Upper lobe of right lung (tissue), 1 donor: ENCODE measurements around the gene ADCY1. TPM values are rescaled to one million over a fixed set of nuclear protein-coding genes. Genes with fewer than 3 reads are reported as not detected.

Source experiments
- ATAC-seq: fragments of 200-7000 bp; cut with Tn5 transposase; one replicate; pipeline ENCODE4 v1.9.1; 2020; ENCODE audit warnings: mild to moderate bottlenecking, moderate library complexity
- DNase-seq: peaks from one replicate; pipeline ENCODE4 v3.0.0-alpha.2; 2020
- H3K27ac ChIP-seq: fragments of 200-600 bp; one replicate; pipeline ENCODE4 v1.8.0; 2022
- H3K27me3 ChIP-seq: fragments of 200-600 bp; one replicate; pipeline ENCODE4 v1.8.0; 2022; ENCODE audit warnings: mild to moderate bottlenecking
- H3K36me3 ChIP-seq: fragments of 200-600 bp; one replicate; pipeline ENCODE4 v1.8.0; 2022
- H3K4me1 ChIP-seq: fragments of 200-600 bp; one replicate; pipeline ENCODE4 v1.8.0; 2022
- H3K4me3 ChIP-seq: fragments of 200-600 bp; one replicate; pipeline ENCODE4 v1.8.0; 2022; ENCODE audit warnings: mild to moderate bottlenecking
- H3K9me3 ChIP-seq: fragments of 200-600 bp; one replicate; pipeline ENCODE4 v1.8.0; 2022
- CTCF ChIP-seq: fragments of 200-600 bp; IDR thresholded peaks from one replicate; pipeline ENCODE4 v1.8.0; 2022; ENCODE audit warnings: antibody characterized with exemption
- intact Hi-C: fragments of 100-400 bp; cut with DNase I; formaldehyde crosslinking; loops from one replicate; pipeline ENCODE4 v1.11.0; 2022
- total RNA-seq: library from RNA; stranded (reverse); fragmentation: NEBNext Ultra II Directional; extraction: Animal tissue kit (Norgen Biotek cat#: 25700); gene quantifications from one replicate; pipeline ENCODE4 v1.2.1, GENCODE V29; 2021
- donor health status: DM: no; HTN: yes; CAD: no; lungs with severe emphysema.

Gene ADCY1
- total RNA-seq, 1 donor from 2014 or later, result 3.9 TPM

- H3K27ac ChIP-seq, result no peak overlapping the region
- H3K9me3 ChIP-seq, result no peaks in the 10 kb centered on the region
- no peaks in the 10 kb centered on the region for H3K4me1 ChIP-seq
- H3K27me3 ChIP-seq, result no peaks in the 10 kb centered on the region
- intact Hi-C loops, result no loop called here
- ATAC-seq (no peak), DNase-seq (no peak)
- TF ChIP-seq CTCF, result no peak
- H3K36me3 ChIP-seq, result no peaks in the 10 kb centered on the region
- no peak overlapping the region for H3K4me3 ChIP-seq
Measured at GRCh38 chr7:45646207-45646821, 72.1 kb downstream of the ADCY1 start.

- ATAC-seq (no peak), DNase-seq (no peak)
- no peaks in the 10 kb centered on the region for H3K27me3 ChIP-seq
- H3K36me3 ChIP-seq, result no peaks in the 10 kb centered on the region
- H3K4me3 ChIP-seq, result no peak overlapping the region
- H3K9me3 ChIP-seq, result no peaks in the 10 kb centered on the region
- no peak for TF ChIP-seq CTCF
- no peaks in the 10 kb centered on the region for H3K4me1 ChIP-seq
- intact Hi-C loops, result no loop called here
- no peak overlapping the region for H3K27ac ChIP-seq
Measured at GRCh38 chr7:45646996-45647825, 73.0 kb downstream of the ADCY1 start.

GRCh38 chr7:45647967-45648670 lies 74.0 kb downstream of the ADCY1 start:
- no peak overlapping the region for H3K27ac ChIP-seq
- ATAC-seq, result no peak
- no peaks in the 10 kb centered on the region for H3K36me3 ChIP-seq
- DNase-seq, result no peak
- intact Hi-C loops, result no loop called here
- no peaks in the 10 kb centered on the region for H3K9me3 ChIP-seq
- H3K27me3 ChIP-seq, result no peaks in the 10 kb centered on the region
- TF ChIP-seq CTCF, result no peak
- H3K4me1 ChIP-seq, result no peaks in the 10 kb centered on the region
- H3K4me3 ChIP-seq, result no peak overlapping the region

GRCh38 chr7:45648671-45648995 lies 74.5 kb downstream of the ADCY1 start:
- DNase-seq (no peak), ATAC-seq (no peak)
- Histone ChIP-seq H3K4me3 (no peak overlapping the region), H3K4me1 (no peaks in the 10 kb centered on the region), H3K9me3 (no peaks in the 10 kb centered on the region), H3K27ac (no peak overlapping the region), H3K36me3 (no peaks in the 10 kb centered on the region), H3K27me3 (no peaks in the 10 kb centered on the region)
- intact Hi-C loops, result no loop called here
- no peak for TF ChIP-seq CTCF

- Histone ChIP-seq H3K36me3 (no peaks in the 10 kb centered on the region), H3K4me1 (no peaks in the 10 kb centered on the region), H3K27ac (no peak overlapping the region), H3K9me3 (no peaks in the 10 kb centered on the region), H3K27me3 (no peaks in the 10 kb centered on the region), H3K4me3 (no peak overlapping the region)
- intact Hi-C loops, result no loop called here
- DNase-seq (no peak), ATAC-seq (no peak)
- TF ChIP-seq CTCF, result no peak
Measured at GRCh38 chr7:45649560-45650346, 75.6 kb downstream of the ADCY1 start.
